CD14-positive monocyte (primary cell): Measurements from ENCODE around the gene TIAM2. TPM values are rescaled to one million over a fixed set of nuclear protein-coding genes. Genes with fewer than 3 reads are reported as not detected.

Source experiments
- DNase-seq, 3 donors: peaks; one replicate each; pipeline ENCODE4 v3.0.0-alpha.2; 2011 to 2022
- H2AFZ ChIP-seq: 2 replicates; pipeline ENCODE4 v1.6.0; 2012; ENCODE audit warnings: mild to moderate bottlenecking, low read depth, low read length, inconsistent platforms; ENCODE audit not compliant: insufficient read depth, poor library complexity, severe bottlenecking
- H3K27ac ChIP-seq, 2 donors: 1 replicate in 1 of 2; 2 replicates in 1 of 2; pipeline ENCODE4 v1.5.1; 2012 to 2013; ENCODE audit warnings: low read length in 2 of 2, control low read depth in 1 of 2, inconsistent platforms in 1 of 2, low read depth in 1 of 2, mild to moderate bottlenecking in 1 of 2
- H3K27me3 ChIP-seq, 2 donors: one replicate each; pipeline versions ENCODE4 v1.6.0 to v1.6.1; 2011 to 2013; ENCODE audit warnings: low read length in 2 of 2; ENCODE audit not compliant: control insufficient read depth in 2 of 2, insufficient read depth in 2 of 2
- H3K36me3 ChIP-seq, 2 donors: replicated peaks in 1 of 2; 1 replicate in 1 of 2; 2 replicates in 1 of 2; pipeline versions ENCODE4 v1.5.1 to v1.6.1; 2012 to 2013; ENCODE audit warnings: low read length in 2 of 2, control low read depth in 1 of 2, inconsistent platforms in 1 of 2, mild to moderate bottlenecking in 1 of 2; ENCODE audit not compliant: insufficient read depth in 2 of 2, control insufficient read depth in 1 of 2
- H3K4me1 ChIP-seq, 2 donors: 1 replicate in 1 of 2; 2 replicates in 1 of 2; pipeline versions ENCODE4 v1.5.1 to v1.6.1; 2012 to 2013; ENCODE audit warnings: low read length in 2 of 2, control low read depth in 1 of 2, inconsistent platforms in 1 of 2, mild to moderate bottlenecking in 1 of 2, moderate library complexity in 1 of 2; ENCODE audit not compliant: insufficient read depth in 2 of 2, control insufficient read depth in 1 of 2
- H3K4me2 ChIP-seq: replicated peaks from 2 replicates; pipeline ENCODE3; 2012; ENCODE audit warnings: low read length, moderate library complexity, mild to moderate bottlenecking; ENCODE audit not compliant: poor library complexity, severe bottlenecking; ENCODE audit errors: extremely low read depth
- H3K4me3 ChIP-seq, 3 experiments: fragments of 200-600 bp in 1 of 3; sonication (generic) in 1 of 3; replicated peaks in 1 of 3; 1 replicate in 2 of 3; 2 replicates in 1 of 3; pipeline ENCODE4 v1.5.1; 2011 to 2013; ENCODE audit warnings: low read length in 3 of 3, mild to moderate bottlenecking in 3 of 3, control low read depth in 2 of 3, low read depth in 2 of 3, inconsistent platforms in 1 of 3, moderate library complexity in 1 of 3
- H3K79me2 ChIP-seq: 2 replicates; pipeline ENCODE4 v1.6.0; 2012; ENCODE audit warnings: mild to moderate bottlenecking, control low read depth, inconsistent platforms, low read length, moderate library complexity; ENCODE audit not compliant: insufficient read depth
- H3K9ac ChIP-seq: 2 replicates; pipeline ENCODE4 v1.6.0; 2017; ENCODE audit warnings: low read length, mild to moderate bottlenecking; ENCODE audit not compliant: insufficient read depth, poor library complexity, severe bottlenecking
- H3K9me3 ChIP-seq, 2 donors: replicated peaks in 1 of 2; 1 replicate in 1 of 2; 2 replicates in 1 of 2; pipeline versions ENCODE4 v1.5.1 to v1.6.1; 2012 to 2013; ENCODE audit warnings: low read length in 2 of 2, control low read depth in 1 of 2; ENCODE audit not compliant: control insufficient read depth in 1 of 2, insufficient read depth in 1 of 2
- H4K20me1 ChIP-seq: 2 replicates; pipeline ENCODE4 v1.6.0; 2012; ENCODE audit warnings: mild to moderate bottlenecking, low read length, control low read depth, moderate library complexity; ENCODE audit not compliant: insufficient read depth
- H3K27ac Mint-ChIP-seq, 7 donors: one replicate each; pipeline ENCODE4 v1.8.0; 2020; ENCODE audit warnings: mild to moderate bottlenecking in 7 of 7, mixed read lengths in 7 of 7, moderate library complexity in 6 of 7, inconsistent platforms in 2 of 7
- H3K27me3 Mint-ChIP-seq, 3 donors: one replicate each; pipeline ENCODE4 v1.8.0; 2021 to 2022; ENCODE audit warnings: low read depth in 3 of 3, mild to moderate bottlenecking in 3 of 3, mixed read lengths in 3 of 3, moderate library complexity in 3 of 3, inconsistent platforms in 1 of 3
- H3K36me3 Mint-ChIP-seq, 2 donors: one replicate each; pipeline ENCODE4 v1.8.0; 2020; ENCODE audit warnings: mixed read lengths in 2 of 2, inconsistent platforms in 1 of 2, mild to moderate bottlenecking in 1 of 2
- H3K4me1 Mint-ChIP-seq: one replicate; pipeline ENCODE4 v1.8.0; 2020; ENCODE audit warnings: mild to moderate bottlenecking, mixed read lengths
- H3K4me3 Mint-ChIP-seq, 2 donors: one replicate each; pipeline ENCODE4 v1.8.0; 2020; ENCODE audit warnings: mild to moderate bottlenecking in 2 of 2, mixed read lengths in 2 of 2, moderate library complexity in 1 of 2
- H3K9me3 Mint-ChIP-seq, 7 donors: one replicate each; pipeline ENCODE4 v1.8.0; 2020 to 2022; ENCODE audit warnings: mixed read lengths in 7 of 7, mild to moderate bottlenecking in 6 of 7, moderate library complexity in 6 of 7, inconsistent platforms in 2 of 7
- WGBS: methylation state at CpG from one replicate; pipeline ENCODE4 v1.1.5; 2013; ENCODE audit warnings: missing lambda C conversion rate; ENCODE audit not compliant: insufficient coverage; 5-methylcytosine and 5-hydroxymethylcytosine counted together
- intact Hi-C, 2 donors: fragments of 100-400 bp; cut with micrococcal nuclease; formaldehyde crosslinking; loops; one replicate each; pipeline versions ENCODE4 v1.15.0 to v1.15.1; 2023
- polyA plus RNA-seq, 3 donors: library from polyadenylated mRNA; depleted of rRNA in 1 of 3; unstranded in 2 of 3; stranded (reverse) in 1 of 3; fragments of 300-500 nt in 2 of 3; fragments of >200 nt in 1 of 3; fragmentation: Illumina TruSeq in 2 of 3; gene quantifications; 1 replicate in 2 of 3; 2 replicates in 1 of 3; pipeline ENCODE4 v1.2.3, GENCODE V29; 2012 to 2021
- TF ChIP-seq, protein P1 (sequence below): fragments of 200-600 bp; IDR thresholded peaks from one replicate; pipeline ENCODE4 v1.8.0; 2022; ENCODE audit warnings: antibody characterized with exemption, mild to moderate bottlenecking

TIAM2 gene
- polyA plus RNA-seq, 3 donors: 0.25 to 4.2 (median 0.67) TPM

GRCh38 chr6:155201461-155202226, 206.5 kb downstream of the TIAM2 start:
- no peak overlapping the region for H2AFZ ChIP-seq
- H3K27ac Mint-ChIP-seq: peak overlapping the region in 1 of 7 donors; percentile 35
- H3K4me3 Mint-ChIP-seq: no peak overlapping the region
- H3K27me3 ChIP-seq: no peaks in the 10 kb centered on the region
- no peaks in the 10 kb centered on the region for H3K36me3 ChIP-seq
- TF ChIP-seq, protein P1, sequence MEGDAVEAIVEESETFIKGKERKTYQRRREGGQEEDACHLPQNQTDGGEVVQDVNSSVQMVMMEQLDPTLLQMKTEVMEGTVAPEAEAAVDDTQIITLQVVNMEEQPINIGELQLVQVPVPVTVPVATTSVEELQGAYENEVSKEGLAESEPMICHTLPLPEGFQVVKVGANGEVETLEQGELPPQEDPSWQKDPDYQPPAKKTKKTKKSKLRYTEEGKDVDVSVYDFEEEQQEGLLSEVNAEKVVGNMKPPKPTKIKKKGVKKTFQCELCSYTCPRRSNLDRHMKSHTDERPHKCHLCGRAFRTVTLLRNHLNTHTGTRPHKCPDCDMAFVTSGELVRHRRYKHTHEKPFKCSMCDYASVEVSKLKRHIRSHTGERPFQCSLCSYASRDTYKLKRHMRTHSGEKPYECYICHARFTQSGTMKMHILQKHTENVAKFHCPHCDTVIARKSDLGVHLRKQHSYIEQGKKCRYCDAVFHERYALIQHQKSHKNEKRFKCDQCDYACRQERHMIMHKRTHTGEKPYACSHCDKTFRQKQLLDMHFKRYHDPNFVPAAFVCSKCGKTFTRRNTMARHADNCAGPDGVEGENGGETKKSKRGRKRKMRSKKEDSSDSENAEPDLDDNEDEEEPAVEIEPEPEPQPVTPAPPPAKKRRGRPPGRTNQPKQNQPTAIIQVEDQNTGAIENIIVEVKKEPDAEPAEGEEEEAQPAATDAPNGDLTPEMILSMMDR: no peak
- no peaks in the 10 kb centered on the region for H3K79me2 ChIP-seq
- intact Hi-C loops: no loop called here
- no peak overlapping the region for H3K4me3 ChIP-seq
- no peaks in the 10 kb centered on the region for H3K9me3 ChIP-seq
- peaks cover 0 to 6% (median 0%) of the 10 kb centered on the region in 7 donors for H3K9me3 Mint-ChIP-seq
- no peaks in the 10 kb centered on the region for H3K36me3 Mint-ChIP-seq
- no peak overlapping the region for H3K27ac ChIP-seq
- H3K4me2 ChIP-seq: no peak overlapping the region
- 94% methylated on average over 2 of the region's 7 CpGs for WGBS
- H4K20me1 ChIP-seq: no peaks in the 10 kb centered on the region
- DNase-seq: no peak
- H3K9ac ChIP-seq: no peak overlapping the region
- no peaks in the 10 kb centered on the region for H3K4me1 ChIP-seq
- H3K27me3 Mint-ChIP-seq: no peaks in the 10 kb centered on the region
- H3K4me1 Mint-ChIP-seq: peaks cover 3% of the 10 kb centered on the region

GRCh38 chr6:155207223-155207622, 212.1 kb downstream of the TIAM2 start:
- Mint-ChIP-seq H3K36me3 (no peaks in the 10 kb centered on the region), H3K4me3 (no peak overlapping the region), H3K27ac (no peak overlapping the region), H3K4me1 (no peaks in the 10 kb centered on the region), H3K27me3 (peaks cover 0 to 2% (median 0%) of the 10 kb centered on the region in 3 donors), H3K9me3 (no peaks in the 10 kb centered on the region)
- Histone ChIP-seq H2AFZ (no peak overlapping the region), H3K36me3 (no peaks in the 10 kb centered on the region), H3K4me3 (no peak overlapping the region), H3K9ac (no peak overlapping the region), H3K9me3 (no peaks in the 10 kb centered on the region), H4K20me1 (no peaks in the 10 kb centered on the region), H3K27ac (no peak overlapping the region), H3K4me2 (no peak overlapping the region), H3K79me2 (no peaks in the 10 kb centered on the region), H3K4me1 (no peaks in the 10 kb centered on the region), H3K27me3 (no peaks in the 10 kb centered on the region)
- TF ChIP-seq, protein P1: no peak
- WGBS: 98% methylated on average over 5 of the region's 5 CpGs
- DNase-seq: no peak
- intact Hi-C loops: no loop called here
